ENCODE measurements around the gene SIDT2.

GRCh38 chr11:117189191-117189940, 10.8 kb downstream of the SIDT2 start:
- TF ChIP-seq POLR2A (IDR thresholded peaks at IDR 0.05; ENCODE audit: borderline replicate concordance, extremely low read depth, insufficient read depth, insufficient read length) (no peak), CTCF (IDR thresholded peaks at IDR 0.05 in 2 of 3, conservative IDR thresholded peaks at IDR 0.05 in 1 of 3; ENCODE audit: borderline replicate concordance in 1 of 3, insufficient read depth in 1 of 3, low read depth in 2 of 3, low read length in 2 of 3) (no peak), EGR1 (IDR thresholded peaks at IDR 0.05; ENCODE audit: low read depth) (no peak), CEBPB (IDR thresholded peaks at IDR 0.05; ENCODE audit: low read depth) (no peak), SIN3A (IDR thresholded peaks at IDR 0.05; ENCODE audit: low read depth) (no peak), REST (IDR thresholded peaks at IDR 0.05; ENCODE audit: low read depth) (no peak), MAX (IDR thresholded peaks at IDR 0.05) (no peak), ZFX (IDR thresholded peaks at IDR 0.05) (no peak)
